Choroid plexus epithelial cell (primary cell): Measurements from ENCODE around the gene CCDC38.
A peak's percentile ranks its signal among the peaks of the same experiment; 100 is the strongest.

Experiments used
- DNase-seq: peaks from one replicate; pipeline ENCODE4 v3.0.0-alpha.2; 2010; ENCODE audit warnings: low read depth
- H3K4me3 ChIP-seq: 2 replicates; pipeline ENCODE4 v1.5.1; 2011; ENCODE audit warnings: low read depth, mild to moderate bottlenecking, control low read depth, low read length, moderate library complexity
- CTCF ChIP-seq: conservative IDR thresholded peaks from 2 replicates; pipeline ENCODE4 v1.5.1; 2011; ENCODE audit warnings: low read depth, mild to moderate bottlenecking, control low read depth, inconsistent platforms, low read length, moderate library complexity

CCDC38 gene

GRCh38 chr12:95874452-95874851 lies 68.0 kb downstream of the CCDC38 start:
- no peak for DNase-seq
- H3K4me3 ChIP-seq: no peak overlapping the region
- TF ChIP-seq CTCF: no peak

GRCh38 chr12:95870897-95871296 lies 71.5 kb downstream of the CCDC38 start:
- DNase-seq: no peak
- H3K4me3 ChIP-seq: no peak overlapping the region
- TF ChIP-seq CTCF: no peak

GRCh38 chr12:95863337-95863736 lies 79.1 kb downstream of the CCDC38 start:
- no peak for TF ChIP-seq CTCF
- H3K4me3 ChIP-seq: no peak overlapping the region
- DNase-seq: no peak

- DNase-seq: no peak
- no peak for TF ChIP-seq CTCF
- H3K4me3 ChIP-seq: no peak overlapping the region
Measured at GRCh38 chr12:95862038-95862437, 80.4 kb downstream of the CCDC38 start.

- H3K4me3 ChIP-seq: peak overlapping the region; percentile 89
- no peak for TF ChIP-seq CTCF
- no peak for DNase-seq
Measured at GRCh38 chr12:95859947-95860850, 82.2 kb downstream of the CCDC38 start.

- DNase-seq: peak; percentile 53
- peak; percentile 1 for TF ChIP-seq CTCF
- H3K4me3 ChIP-seq: peak overlapping the region; percentile 89
Measured at GRCh38 chr12:95859344-95859816, 83.0 kb downstream of the CCDC38 start.
